ENCODE results near the gene MTMR3.

DNA sequence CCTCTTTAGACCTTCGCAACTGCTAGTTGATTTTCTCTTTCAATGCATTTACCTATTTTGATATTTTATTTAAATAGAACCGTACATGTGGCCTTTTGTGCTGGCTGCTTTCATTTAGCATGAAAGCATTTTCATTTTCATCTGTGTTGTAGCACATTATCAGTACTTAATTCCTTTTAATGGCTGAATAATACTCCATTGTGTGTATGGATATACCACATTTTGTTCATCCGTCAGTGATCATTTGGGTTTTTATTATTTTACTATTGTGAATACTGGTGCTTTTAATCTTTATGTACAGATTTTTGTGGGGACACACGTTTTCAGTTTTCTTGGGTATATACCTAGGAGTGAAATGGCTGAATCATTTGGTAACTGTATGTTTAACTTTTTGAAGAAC, 43.1 kb downstream of the MTMR3 start:
- no peak for TF ChIP-seq POLR2A (IDR thresholded peaks at IDR 0.05; ENCODE audit: low read depth)
- no peak for TF ChIP-seq POLR2AphosphoS5 (IDR thresholded peaks at IDR 0.05)
- TF ChIP-seq, protein P1, sequence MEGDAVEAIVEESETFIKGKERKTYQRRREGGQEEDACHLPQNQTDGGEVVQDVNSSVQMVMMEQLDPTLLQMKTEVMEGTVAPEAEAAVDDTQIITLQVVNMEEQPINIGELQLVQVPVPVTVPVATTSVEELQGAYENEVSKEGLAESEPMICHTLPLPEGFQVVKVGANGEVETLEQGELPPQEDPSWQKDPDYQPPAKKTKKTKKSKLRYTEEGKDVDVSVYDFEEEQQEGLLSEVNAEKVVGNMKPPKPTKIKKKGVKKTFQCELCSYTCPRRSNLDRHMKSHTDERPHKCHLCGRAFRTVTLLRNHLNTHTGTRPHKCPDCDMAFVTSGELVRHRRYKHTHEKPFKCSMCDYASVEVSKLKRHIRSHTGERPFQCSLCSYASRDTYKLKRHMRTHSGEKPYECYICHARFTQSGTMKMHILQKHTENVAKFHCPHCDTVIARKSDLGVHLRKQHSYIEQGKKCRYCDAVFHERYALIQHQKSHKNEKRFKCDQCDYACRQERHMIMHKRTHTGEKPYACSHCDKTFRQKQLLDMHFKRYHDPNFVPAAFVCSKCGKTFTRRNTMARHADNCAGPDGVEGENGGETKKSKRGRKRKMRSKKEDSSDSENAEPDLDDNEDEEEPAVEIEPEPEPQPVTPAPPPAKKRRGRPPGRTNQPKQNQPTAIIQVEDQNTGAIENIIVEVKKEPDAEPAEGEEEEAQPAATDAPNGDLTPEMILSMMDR (IDR thresholded peaks at IDR 0.05): no peak
- TF ChIP-seq EP300 (IDR thresholded peaks at IDR 0.05): no peak

All from esophagus muscularis mucosa (tissue), 4 donors.